Vagina (tissue), 2 donors: ENCODE data around the gene ZNF280D.

Source experiments
- POLR2A ChIP-seq, 2 donors: fragments of 450-650 bp; IDR thresholded peaks; one replicate each; pipeline ENCODE4 v1.6.1; 2017; ENCODE audit warnings: antibody characterized with exemption in 2 of 2, mild to moderate bottlenecking in 2 of 2, moderate library complexity in 2 of 2
- TF ChIP-seq, protein P1 (sequence below), 3 experiments: fragments of 450-650 bp in 2 of 3; fragments of 200-600 bp in 1 of 3; sonication (generic) in 1 of 3; IDR thresholded peaks; one replicate each; pipeline ENCODE4 v1.5.1; 2017 to 2019; ENCODE audit warnings: antibody characterized with exemption in 3 of 3, mild to moderate bottlenecking in 2 of 3, moderate library complexity in 2 of 3

DNA sequence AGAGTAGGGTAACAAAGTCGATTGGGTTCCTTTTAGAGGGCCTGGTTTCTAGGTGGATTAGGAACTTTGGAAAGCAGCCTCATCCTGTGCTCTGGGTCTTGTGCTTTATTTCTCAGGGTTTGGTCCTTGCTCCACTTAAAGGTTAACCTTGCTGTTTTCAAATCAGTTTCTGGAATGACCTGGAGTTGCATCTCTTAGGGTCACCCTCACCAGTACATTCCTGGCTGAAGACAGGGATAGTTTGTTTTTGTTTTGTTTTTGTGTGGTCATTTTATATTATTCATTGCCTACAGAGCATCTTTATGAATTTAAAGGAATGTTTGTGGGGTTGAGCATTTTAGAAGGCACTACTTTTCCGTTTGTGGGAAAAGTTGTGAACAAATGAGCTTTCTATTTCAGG is 45.5 kb upstream of the ZNF280D start:
- TF ChIP-seq, protein P1, sequence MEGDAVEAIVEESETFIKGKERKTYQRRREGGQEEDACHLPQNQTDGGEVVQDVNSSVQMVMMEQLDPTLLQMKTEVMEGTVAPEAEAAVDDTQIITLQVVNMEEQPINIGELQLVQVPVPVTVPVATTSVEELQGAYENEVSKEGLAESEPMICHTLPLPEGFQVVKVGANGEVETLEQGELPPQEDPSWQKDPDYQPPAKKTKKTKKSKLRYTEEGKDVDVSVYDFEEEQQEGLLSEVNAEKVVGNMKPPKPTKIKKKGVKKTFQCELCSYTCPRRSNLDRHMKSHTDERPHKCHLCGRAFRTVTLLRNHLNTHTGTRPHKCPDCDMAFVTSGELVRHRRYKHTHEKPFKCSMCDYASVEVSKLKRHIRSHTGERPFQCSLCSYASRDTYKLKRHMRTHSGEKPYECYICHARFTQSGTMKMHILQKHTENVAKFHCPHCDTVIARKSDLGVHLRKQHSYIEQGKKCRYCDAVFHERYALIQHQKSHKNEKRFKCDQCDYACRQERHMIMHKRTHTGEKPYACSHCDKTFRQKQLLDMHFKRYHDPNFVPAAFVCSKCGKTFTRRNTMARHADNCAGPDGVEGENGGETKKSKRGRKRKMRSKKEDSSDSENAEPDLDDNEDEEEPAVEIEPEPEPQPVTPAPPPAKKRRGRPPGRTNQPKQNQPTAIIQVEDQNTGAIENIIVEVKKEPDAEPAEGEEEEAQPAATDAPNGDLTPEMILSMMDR (IDR thresholded peaks at IDR 0.05): no peak
- TF ChIP-seq POLR2A (IDR thresholded peaks at IDR 0.05): no peak
